SU-DHL-6 (cell line): ENCODE measurements around the gene RASGRP1.

Experiments used
- EZH2phosphoT487 ChIP-seq: fragments of 200-600 bp; sonication (generic), shearing (Covaris generic); conservative IDR thresholded peaks from 2 replicates; pipeline ENCODE4 v1.6.1; 2018; ENCODE audit warnings: mild to moderate bottlenecking, antibody characterized with exemption, low read length, moderate library complexity, mixed read lengths
- TF ChIP-seq, protein P1 (sequence below): fragments of 200-600 bp; sonication (generic); IDR thresholded peaks from one replicate; pipeline ENCODE4 v1.5.1; 2017; ENCODE audit warnings: antibody characterized with exemption, mild to moderate bottlenecking, low read length, moderate library complexity; ENCODE audit not compliant: insufficient read depth, poor library complexity, severe bottlenecking

- TF ChIP-seq, protein P1, sequence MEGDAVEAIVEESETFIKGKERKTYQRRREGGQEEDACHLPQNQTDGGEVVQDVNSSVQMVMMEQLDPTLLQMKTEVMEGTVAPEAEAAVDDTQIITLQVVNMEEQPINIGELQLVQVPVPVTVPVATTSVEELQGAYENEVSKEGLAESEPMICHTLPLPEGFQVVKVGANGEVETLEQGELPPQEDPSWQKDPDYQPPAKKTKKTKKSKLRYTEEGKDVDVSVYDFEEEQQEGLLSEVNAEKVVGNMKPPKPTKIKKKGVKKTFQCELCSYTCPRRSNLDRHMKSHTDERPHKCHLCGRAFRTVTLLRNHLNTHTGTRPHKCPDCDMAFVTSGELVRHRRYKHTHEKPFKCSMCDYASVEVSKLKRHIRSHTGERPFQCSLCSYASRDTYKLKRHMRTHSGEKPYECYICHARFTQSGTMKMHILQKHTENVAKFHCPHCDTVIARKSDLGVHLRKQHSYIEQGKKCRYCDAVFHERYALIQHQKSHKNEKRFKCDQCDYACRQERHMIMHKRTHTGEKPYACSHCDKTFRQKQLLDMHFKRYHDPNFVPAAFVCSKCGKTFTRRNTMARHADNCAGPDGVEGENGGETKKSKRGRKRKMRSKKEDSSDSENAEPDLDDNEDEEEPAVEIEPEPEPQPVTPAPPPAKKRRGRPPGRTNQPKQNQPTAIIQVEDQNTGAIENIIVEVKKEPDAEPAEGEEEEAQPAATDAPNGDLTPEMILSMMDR, result no peak
- TF ChIP-seq EZH2phosphoT487, result no peak
Observed at GRCh38 chr15:38481761-38482160, 82.9 kb downstream of the RASGRP1 start.
